ENCODE measurements around the gene CTNNA2. TPM values are rescaled to one million over a fixed set of nuclear protein-coding genes. Genes with fewer than 3 reads are reported as not detected.

Gene CTNNA2
- total and polyA plus RNA-seq, 9 of the 15 experiments (the other 6 are each of a cell fraction or from before 2014, with no cell fraction given), result 0.03 to 0.40 (median 0.15) TPM

DNA sequence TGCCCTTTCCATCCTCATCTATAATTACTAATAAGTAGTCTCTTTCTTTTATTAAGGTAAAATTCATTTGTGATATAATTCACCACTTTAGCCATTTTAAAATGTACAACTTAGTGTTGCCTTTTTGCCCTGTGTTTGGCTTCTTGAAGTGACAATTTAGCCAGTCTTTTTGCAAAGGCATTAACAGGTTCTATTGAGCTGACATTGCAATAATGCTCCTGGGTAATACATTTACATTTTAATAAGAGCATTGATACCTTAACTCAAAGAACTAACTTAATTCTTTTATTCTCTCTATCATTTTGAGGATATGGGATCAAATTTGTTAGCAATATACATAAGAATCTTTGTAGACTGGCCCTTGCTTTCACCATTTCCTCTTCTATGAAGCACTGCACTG lies 549.4 kb downstream of the CTNNA2 start (continued):
- no peak for TF ChIP-seq CAMTA2 (CRISPR knock-in tag; conservative IDR thresholded peaks at IDR 0.05)
- no peak for TF ChIP-seq ZNF696 (CRISPR knock-in tag; conservative IDR thresholded peaks at IDR 0.05)

DNA sequence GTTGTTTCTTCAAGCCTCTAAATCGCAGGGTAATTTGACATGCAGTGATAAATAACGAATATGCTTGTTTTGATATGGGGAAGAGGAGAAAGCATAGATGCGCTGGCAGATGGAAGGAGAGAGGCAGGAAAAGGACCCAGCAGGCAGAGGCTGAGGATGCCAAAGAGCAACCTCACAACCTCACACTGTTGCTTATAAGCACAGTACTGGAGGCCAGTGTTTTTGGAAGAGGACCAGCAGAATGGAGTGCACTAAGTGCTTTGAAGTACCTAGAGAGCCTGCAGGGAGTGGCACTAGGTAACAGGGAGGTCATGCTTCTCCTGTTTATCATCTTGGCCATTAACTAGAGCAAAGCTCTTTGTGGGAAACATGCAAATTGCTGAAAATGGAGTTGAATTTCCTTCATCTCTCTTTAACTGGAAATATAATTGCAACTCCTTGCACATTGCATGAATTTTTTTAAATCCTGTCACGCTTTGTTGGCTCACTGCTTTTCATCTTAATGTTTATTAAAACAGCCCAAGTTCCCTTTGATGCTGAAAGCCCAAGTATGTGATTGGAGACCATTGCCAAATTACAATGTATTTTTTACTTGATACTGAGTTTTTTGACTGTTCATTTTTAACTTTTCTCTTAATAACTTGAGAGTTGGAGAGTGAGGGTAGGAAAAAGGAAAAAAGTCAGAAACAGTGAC lies 555.3 kb downstream of the CTNNA2 start:
- POLR2A ChIA-PET, result no interaction called here
- Histone ChIP-seq H3K79me2 (ENCODE audit: control insufficient read depth, insufficient read depth, low read length) (no peaks in the 10 kb centered on the region), H2AFZ (ENCODE audit: low read depth, low read length) (no peak overlapping the region), H3K4me3 (no peak overlapping the region), H3K9me1 (ENCODE audit: control insufficient read depth, insufficient read depth, low read length) (no peaks in the 10 kb centered on the region), H3K27ac (ENCODE audit: extremely low read depth, low read depth, low read length) (no peak overlapping the region), H3K27me3 (ENCODE audit: control insufficient read depth in 2 of 2, insufficient read depth in 2 of 2, low read length in 2 of 2) (no peaks in the 10 kb centered on the region), H3K4me2 (ENCODE audit: insufficient read depth, low read length) (no peak overlapping the region), H3K4me1 (replicated peaks in 1 of 2; ENCODE audit: control insufficient read depth in 2 of 2, insufficient read depth in 2 of 2, low read length in 2 of 2) (no peaks in the 10 kb centered on the region), H4K20me1 (replicated peaks; ENCODE audit: control insufficient read depth, insufficient read depth, low read length) (no peaks in the 10 kb centered on the region), H3K9me3 (replicated peaks; ENCODE audit: control insufficient read depth, insufficient read depth, low read depth, low read length) (no peaks in the 10 kb centered on the region), H3K36me3 (ENCODE audit: control insufficient read depth, insufficient read depth, low read length) (no peaks in the 10 kb centered on the region), H3K9ac (ENCODE audit: insufficient read depth in 1 of 2, low read depth in 2 of 2, low read length in 2 of 2) (no peak overlapping the region)
- 4% methylated on average over 4 of the region's 4 CpGs for WGBS (ENCODE audit: insufficient coverage, low coverage, missing lambda C conversion rate)
- FAIRE-seq (no peak), ATAC-seq (no peak), DNase-seq (ENCODE audit: extremely low read depth in 1 of 4, low spot score in 3 of 4) (no peak)
- intact Hi-C loops (cut with micrococcal nuclease), result no loop called here
- BruUV-seq (replicated peaks), result no TSS peak
- CTCF ChIA-PET (ENCODE audit: low intra/inter-chr PET ratio), result no interaction called here
- TF ChIP-seq, protein P1, sequence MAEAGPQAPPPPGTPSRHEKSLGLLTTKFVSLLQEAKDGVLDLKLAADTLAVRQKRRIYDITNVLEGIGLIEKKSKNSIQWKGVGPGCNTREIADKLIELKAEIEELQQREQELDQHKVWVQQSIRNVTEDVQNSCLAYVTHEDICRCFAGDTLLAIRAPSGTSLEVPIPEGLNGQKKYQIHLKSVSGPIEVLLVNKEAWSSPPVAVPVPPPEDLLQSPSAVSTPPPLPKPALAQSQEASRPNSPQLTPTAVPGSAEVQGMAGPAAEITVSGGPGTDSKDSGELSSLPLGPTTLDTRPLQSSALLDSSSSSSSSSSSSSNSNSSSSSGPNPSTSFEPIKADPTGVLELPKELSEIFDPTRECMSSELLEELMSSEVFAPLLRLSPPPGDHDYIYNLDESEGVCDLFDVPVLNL (CRISPR knock-in tag; IDR thresholded peaks at IDR 0.05; ENCODE audit: low read depth), result no peak
- TF ChIP-seq C11orf30 (IDR thresholded peaks at IDR 0.05; ENCODE audit: low read depth) (no peak), CBFA2T2 (conservative IDR thresholded peaks at IDR 0.05) (no peak), ZNF23 (CRISPR knock-in tag; IDR thresholded peaks at IDR 0.05) (no peak), GABPA (tag; conservative IDR thresholded peaks at IDR 0.05; ENCODE audit: low read depth) (no peak), SMC3 (conservative IDR thresholded peaks at IDR 0.05; ENCODE audit: insufficient read depth, low read depth, low read length) (no peak), SUPT5H (IDR thresholded peaks at IDR 0.05) (no peak), ZNF589 (CRISPR knock-in tag; IDR thresholded peaks at IDR 0.05; ENCODE audit: low read depth) (no peak), XRCC3 (IDR thresholded peaks at IDR 0.05) (no peak), ZNF766 (CRISPR knock-in tag; conservative IDR thresholded peaks at IDR 0.05) (no peak), TAF1 (IDR thresholded peaks at IDR 0.05; ENCODE audit: control insufficient read depth, extremely low read depth, insufficient read depth, low read length, severe bottlenecking) (no peak), ZBTB1 (CRISPR knock-in tag; IDR thresholded peaks at IDR 0.05; ENCODE audit: borderline replicate concordance, low read depth) (no peak), TAF9B (IDR thresholded peaks at IDR 0.05; ENCODE audit: partially characterized antibody) (no peak)
- TF ChIP-seq, protein P2, sequence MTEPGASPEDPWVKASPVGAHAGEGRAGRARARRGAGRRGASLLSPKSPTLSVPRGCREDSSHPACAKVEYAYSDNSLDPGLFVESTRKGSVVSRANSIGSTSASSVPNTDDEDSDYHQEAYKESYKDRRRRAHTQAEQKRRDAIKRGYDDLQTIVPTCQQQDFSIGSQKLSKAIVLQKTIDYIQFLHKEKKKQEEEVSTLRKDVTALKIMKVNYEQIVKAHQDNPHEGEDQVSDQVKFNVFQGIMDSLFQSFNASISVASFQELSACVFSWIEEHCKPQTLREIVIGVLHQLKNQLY (CRISPR knock-in tag; conservative IDR thresholded peaks at IDR 0.05), result no peak
- in situ Hi-C loops (cut with MboI), result no loop called here

Data from K562 (cell line).